Bronchial epithelial cell (primary cell): ENCODE results near the gene DNAH14. TPM values are rescaled to one million over a fixed set of nuclear protein-coding genes. Genes with fewer than 3 reads are reported as not detected.
"Not testable (repeated sequence)": the region's sequence is repeated elsewhere in the genome, so short reads cannot be mapped to it uniquely, and the experiment has no call there.

Experiments
- DNase-seq: peaks from one replicate; pipeline ENCODE4 v3.0.0-alpha.2; 2010; ENCODE audit warnings: low read depth
- FAIRE-seq: peaks from 2 replicates; lab custom pipeline; 2011; peaks lifted over from hg19 to GRCh38; lab: Jason Lieb, UNC
- H3K27me3 ChIP-seq: 2 replicates; pipeline ENCODE4 v1.5.1; 2011; ENCODE audit warnings: low read length; ENCODE audit not compliant: control insufficient read depth, insufficient read depth
- H3K36me3 ChIP-seq: 2 replicates; pipeline ENCODE4 v1.5.1; 2011; ENCODE audit warnings: low read length; ENCODE audit not compliant: control insufficient read depth, insufficient read depth
- H3K4me3 ChIP-seq: 2 replicates; pipeline ENCODE4 v1.5.1; 2011; ENCODE audit warnings: mild to moderate bottlenecking, low read depth, low read length, control low read depth
- total RNA-seq: library from RNA; depleted of rRNA; stranded (reverse); fragments of >200 nt; gene quantifications from 2 replicates; pipeline ENCODE4 v1.2.1, GENCODE V29; 2014
- TF ChIP-seq, protein P1 (sequence below): IDR thresholded peaks from 2 replicates; pipeline ENCODE4 v1.5.1; 2011; ENCODE audit warnings: mild to moderate bottlenecking, moderate library complexity, low read length, control low read depth, inconsistent platforms; ENCODE audit not compliant: insufficient read depth, severe bottlenecking

Gene DNAH14
- total RNA-seq, 1 donor from 2014 or later, result 10.5 TPM

DNA sequence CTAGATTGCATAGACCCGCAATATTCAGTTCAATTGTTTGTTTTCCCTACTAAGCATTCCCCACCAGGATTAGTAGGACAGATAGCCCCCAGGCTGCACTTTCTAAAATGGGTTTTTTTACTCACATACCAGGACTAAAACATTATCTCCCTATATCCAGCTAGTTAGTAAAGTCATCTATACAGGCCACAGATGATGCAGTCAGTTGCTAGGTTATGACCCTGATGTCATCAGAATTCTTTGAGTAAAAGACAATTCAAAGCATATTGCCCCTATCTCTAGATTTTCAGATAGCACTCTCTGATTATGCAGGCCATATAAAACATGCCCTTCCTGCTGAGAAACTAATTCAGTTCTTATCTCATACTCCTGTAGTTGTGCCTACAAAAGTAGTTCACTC is 294.8 kb downstream of the DNAH14 start:
- FAIRE-seq (no peak), DNase-seq (no peak)
- Histone ChIP-seq H3K4me3 (no peak overlapping the region), H3K27me3 (no peaks in the 10 kb centered on the region), H3K36me3 (no peaks in the 10 kb centered on the region)
- TF ChIP-seq, protein P1, sequence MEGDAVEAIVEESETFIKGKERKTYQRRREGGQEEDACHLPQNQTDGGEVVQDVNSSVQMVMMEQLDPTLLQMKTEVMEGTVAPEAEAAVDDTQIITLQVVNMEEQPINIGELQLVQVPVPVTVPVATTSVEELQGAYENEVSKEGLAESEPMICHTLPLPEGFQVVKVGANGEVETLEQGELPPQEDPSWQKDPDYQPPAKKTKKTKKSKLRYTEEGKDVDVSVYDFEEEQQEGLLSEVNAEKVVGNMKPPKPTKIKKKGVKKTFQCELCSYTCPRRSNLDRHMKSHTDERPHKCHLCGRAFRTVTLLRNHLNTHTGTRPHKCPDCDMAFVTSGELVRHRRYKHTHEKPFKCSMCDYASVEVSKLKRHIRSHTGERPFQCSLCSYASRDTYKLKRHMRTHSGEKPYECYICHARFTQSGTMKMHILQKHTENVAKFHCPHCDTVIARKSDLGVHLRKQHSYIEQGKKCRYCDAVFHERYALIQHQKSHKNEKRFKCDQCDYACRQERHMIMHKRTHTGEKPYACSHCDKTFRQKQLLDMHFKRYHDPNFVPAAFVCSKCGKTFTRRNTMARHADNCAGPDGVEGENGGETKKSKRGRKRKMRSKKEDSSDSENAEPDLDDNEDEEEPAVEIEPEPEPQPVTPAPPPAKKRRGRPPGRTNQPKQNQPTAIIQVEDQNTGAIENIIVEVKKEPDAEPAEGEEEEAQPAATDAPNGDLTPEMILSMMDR, result no peak

DNA sequence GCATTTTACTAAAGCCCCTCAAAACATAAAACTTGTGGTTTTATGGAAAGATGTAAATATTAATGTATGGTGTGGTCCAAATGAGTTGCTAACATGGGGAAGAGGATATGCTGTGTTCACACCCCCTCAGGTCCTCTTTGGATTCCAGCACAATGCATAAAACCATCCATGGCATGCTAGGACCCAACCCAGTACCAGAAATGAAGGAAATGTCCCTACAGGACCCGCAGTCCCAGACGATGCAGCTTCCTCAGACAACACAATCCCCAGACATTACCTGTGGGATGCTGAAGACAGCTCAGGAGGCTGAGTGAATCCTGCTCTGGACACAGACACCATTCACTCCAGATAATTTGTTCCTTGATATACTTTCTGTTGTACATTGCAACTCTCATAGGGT is 296.2 kb downstream of the DNAH14 start:
- DNase-seq, result no peak
- H3K27me3 ChIP-seq, result no peaks in the 10 kb centered on the region
- FAIRE-seq, result no peak
- no peak overlapping the region for H3K4me3 ChIP-seq
- TF ChIP-seq, protein P1, result no peak
- no peaks in the 10 kb centered on the region for H3K36me3 ChIP-seq

DNA sequence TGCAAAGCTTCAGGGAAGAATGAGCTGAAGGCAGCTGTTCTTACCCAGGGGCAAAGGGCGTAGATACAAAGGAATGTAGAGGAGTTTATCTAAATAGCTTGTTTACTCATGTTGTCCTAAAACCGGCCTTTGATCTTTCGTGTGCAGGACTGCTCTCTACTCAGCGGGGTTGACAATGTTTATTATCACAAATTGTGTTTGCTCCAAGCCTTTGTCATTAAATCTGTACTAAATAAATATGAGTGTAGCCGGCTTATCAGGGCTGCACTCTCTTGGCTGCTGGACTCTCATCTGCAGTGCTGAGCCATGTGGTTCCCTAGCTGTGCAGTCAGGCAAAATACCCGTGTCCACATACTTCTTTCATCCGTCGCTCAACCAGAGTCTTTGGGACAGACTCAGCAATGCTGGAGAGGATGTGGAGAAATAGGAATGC is 299.4 kb downstream of the DNAH14 start:
- TF ChIP-seq, protein P1, result no peak
- Histone ChIP-seq H3K27me3 (no peaks in the 10 kb centered on the region), H3K4me3 (no peak overlapping the region), H3K36me3 (no peaks in the 10 kb centered on the region)
- FAIRE-seq (no peak), DNase-seq (no peak)

DNA sequence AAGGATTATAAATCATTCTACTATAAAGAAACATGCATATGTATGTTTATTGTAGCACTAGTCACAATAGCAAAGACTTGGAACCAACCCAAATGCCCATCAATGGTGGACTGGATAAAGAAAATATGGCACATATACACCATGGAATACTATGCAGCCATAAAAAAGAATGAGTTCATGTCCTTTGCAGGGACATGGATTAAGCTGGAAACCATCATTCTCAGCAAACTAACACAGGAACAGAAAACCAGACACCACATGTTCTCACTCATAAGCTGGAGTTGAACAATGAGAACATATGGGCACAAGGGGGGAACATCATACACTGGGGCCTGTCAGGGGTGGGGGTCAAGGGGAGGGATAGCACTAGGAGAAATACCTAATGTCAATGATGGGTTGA is 300.0 kb downstream of the DNAH14 start:
- H3K36me3 ChIP-seq, result not testable (repeated sequence)

DNA sequence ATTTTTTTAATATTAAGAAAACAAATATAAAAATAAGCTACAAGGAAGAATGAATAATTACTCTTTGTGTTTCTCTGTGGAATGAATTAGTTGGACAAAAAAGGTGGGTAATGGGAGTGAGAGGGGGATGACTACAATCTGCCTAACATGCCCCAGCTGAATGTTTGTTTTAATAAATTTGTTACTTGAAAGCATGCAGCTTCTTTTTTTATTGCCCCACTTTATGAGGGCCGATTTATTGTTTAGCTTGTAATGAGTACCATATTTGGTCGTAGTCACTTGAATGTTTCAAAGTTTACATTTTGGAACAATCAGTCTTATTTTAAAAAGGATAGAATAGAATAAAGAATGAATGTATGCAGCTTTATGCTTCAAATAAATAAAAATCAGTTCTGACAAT is 301.0 kb downstream of the DNAH14 start:
- DNase-seq, result no peak
- Histone ChIP-seq H3K27me3 (no peaks in the 10 kb centered on the region), H3K36me3 (no peaks in the 10 kb centered on the region), H3K4me3 (no peak overlapping the region)
- TF ChIP-seq, protein P1, result no peak
- no peak for FAIRE-seq

More for the DNA sequence above, 300.0 kb downstream of the DNAH14 start:
- not testable (repeated sequence) for H3K4me3 ChIP-seq, FAIRE-seq, DNase-seq, H3K27me3 ChIP-seq

DNA sequence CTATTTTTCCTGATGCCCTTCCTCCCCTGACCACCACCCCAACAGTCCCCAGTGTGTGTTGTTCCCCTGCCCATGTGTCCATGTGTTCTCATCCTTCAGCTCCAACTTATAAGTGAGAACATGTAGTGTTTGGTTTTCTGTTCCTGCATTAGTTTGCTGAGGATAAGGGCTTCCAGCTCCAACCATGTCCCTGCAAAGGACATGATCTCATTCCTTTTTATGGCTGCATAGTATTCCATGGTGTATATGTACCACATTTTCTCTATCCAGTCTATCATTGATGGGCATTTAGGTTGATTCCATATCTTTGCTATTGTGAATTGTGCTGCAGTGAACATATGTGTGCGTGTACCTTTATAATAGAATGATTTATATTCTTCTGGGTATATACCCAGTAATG is 303.5 kb downstream of the DNAH14 start:
- FAIRE-seq, H3K27me3 ChIP-seq, DNase-seq, H3K36me3 ChIP-seq, H3K4me3 ChIP-seq: not testable (repeated sequence)

DNA sequence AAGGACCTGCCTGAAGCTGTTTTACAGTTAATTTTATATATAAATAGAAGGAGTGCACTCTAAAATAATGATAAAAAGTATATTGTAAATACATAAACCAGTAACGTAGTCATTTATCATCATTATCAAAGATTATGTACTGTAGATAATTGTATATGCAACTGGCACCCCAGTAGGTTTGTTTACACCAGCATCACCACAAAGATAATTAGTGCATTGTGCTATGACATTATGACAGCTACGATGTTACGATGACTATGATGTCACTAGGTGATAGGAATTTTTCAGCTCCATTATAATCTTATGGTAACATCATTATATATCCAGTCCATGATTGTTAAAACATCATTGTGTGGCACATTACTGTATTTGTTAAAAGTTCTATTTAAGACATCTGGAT is 313.1 kb downstream of the DNAH14 start:
- TF ChIP-seq, protein P1, result no peak
- H3K27me3 ChIP-seq, result no peaks in the 10 kb centered on the region
- H3K4me3 ChIP-seq, result no peak overlapping the region
- H3K36me3 ChIP-seq, result no peaks in the 10 kb centered on the region
- DNase-seq (no peak), FAIRE-seq (no peak)
